ENCODE measurements around the gene MPRIP.

Gene MPRIP

DNA sequence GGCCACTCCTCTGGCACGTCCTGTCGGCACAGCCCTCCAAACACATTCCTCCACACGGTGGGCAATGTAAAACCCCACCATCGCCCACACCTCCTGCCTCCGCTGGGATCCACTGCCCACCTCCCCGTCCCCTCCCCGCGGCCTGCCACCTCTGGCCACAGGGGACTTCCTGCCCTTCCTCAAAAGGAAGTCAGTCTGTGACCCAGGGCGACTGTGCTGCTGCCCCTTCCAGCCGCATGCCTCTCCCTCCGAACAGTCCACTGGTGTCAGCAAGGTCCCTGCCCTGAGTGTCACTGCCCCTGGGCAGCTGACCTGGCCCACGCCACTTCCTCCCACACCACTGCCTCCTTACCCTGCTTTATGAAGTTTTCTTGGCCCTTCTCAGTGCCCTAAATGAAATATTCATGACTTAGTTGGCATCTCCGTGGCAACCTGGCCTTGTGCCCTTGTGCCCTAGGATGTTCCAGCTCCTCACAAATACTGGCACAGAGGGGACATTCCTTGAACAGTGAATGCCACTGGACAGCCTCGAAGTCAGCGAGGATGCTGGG lies 161.9 kb downstream of the MPRIP start:
- TF ChIP-seq, protein P1, sequence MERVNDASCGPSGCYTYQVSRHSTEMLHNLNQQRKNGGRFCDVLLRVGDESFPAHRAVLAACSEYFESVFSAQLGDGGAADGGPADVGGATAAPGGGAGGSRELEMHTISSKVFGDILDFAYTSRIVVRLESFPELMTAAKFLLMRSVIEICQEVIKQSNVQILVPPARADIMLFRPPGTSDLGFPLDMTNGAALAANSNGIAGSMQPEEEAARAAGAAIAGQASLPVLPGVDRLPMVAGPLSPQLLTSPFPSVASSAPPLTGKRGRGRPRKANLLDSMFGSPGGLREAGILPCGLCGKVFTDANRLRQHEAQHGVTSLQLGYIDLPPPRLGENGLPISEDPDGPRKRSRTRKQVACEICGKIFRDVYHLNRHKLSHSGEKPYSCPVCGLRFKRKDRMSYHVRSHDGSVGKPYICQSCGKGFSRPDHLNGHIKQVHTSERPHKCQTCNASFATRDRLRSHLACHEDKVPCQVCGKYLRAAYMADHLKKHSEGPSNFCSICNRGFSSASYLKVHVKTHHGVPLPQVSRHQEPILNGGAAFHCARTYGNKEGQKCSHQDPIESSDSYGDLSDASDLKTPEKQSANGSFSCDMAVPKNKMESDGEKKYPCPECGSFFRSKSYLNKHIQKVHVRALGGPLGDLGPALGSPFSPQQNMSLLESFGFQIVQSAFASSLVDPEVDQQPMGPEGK (tag by site-specific recombination; IDR thresholded peaks at IDR 0.05), result no peak
- no peak for TF ChIP-seq ZNF354C (tag by site-specific recombination; IDR thresholded peaks at IDR 0.05; ENCODE audit: borderline replicate concordance, low read depth)
- no peak for TF ChIP-seq ZNF600 (tag by site-specific recombination; IDR thresholded peaks at IDR 0.05)
- TF ChIP-seq, protein P2, sequence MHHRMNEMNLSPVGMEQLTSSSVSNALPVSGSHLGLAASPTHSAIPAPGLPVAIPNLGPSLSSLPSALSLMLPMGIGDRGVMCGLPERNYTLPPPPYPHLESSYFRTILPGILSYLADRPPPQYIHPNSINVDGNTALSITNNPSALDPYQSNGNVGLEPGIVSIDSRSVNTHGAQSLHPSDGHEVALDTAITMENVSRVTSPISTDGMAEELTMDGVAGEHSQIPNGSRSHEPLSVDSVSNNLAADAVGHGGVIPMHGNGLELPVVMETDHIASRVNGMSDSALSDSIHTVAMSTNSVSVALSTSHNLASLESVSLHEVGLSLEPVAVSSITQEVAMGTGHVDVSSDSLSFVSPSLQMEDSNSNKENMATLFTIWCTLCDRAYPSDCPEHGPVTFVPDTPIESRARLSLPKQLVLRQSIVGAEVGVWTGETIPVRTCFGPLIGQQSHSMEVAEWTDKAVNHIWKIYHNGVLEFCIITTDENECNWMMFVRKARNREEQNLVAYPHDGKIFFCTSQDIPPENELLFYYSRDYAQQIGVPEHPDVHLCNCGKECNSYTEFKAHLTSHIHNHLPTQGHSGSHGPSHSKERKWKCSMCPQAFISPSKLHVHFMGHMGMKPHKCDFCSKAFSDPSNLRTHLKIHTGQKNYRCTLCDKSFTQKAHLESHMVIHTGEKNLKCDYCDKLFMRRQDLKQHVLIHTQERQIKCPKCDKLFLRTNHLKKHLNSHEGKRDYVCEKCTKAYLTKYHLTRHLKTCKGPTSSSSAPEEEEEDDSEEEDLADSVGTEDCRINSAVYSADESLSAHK (tag by site-specific recombination; IDR thresholded peaks at IDR 0.05), result no peak
- TF ChIP-seq MEIS1 (CRISPR knock-in tag; IDR thresholded peaks at IDR 0.05; ENCODE audit: borderline replicate concordance), result no peak
- no peak for TF ChIP-seq ZNF23 (tag by site-specific recombination; IDR thresholded peaks at IDR 0.05; ENCODE audit: borderline replicate concordance)
- TF ChIP-seq BCL11B (tag by site-specific recombination; IDR thresholded peaks at IDR 0.05; ENCODE audit: low read depth), result no peak
- no peak for TF ChIP-seq REPIN1 (tag by site-specific recombination; IDR thresholded peaks at IDR 0.05; ENCODE audit: low read depth)
- TF ChIP-seq, protein P3, sequence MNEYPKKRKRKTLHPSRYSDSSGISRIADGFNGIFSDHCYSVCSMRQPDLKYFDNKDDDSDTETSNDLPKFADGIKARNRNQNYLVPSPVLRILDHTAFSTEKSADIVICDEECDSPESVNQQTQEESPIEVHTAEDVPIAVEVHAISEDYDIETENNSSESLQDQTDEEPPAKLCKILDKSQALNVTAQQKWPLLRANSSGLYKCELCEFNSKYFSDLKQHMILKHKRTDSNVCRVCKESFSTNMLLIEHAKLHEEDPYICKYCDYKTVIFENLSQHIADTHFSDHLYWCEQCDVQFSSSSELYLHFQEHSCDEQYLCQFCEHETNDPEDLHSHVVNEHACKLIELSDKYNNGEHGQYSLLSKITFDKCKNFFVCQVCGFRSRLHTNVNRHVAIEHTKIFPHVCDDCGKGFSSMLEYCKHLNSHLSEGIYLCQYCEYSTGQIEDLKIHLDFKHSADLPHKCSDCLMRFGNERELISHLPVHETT (tag by site-specific recombination; IDR thresholded peaks at IDR 0.05), result no peak
- TF ChIP-seq, protein P4, sequence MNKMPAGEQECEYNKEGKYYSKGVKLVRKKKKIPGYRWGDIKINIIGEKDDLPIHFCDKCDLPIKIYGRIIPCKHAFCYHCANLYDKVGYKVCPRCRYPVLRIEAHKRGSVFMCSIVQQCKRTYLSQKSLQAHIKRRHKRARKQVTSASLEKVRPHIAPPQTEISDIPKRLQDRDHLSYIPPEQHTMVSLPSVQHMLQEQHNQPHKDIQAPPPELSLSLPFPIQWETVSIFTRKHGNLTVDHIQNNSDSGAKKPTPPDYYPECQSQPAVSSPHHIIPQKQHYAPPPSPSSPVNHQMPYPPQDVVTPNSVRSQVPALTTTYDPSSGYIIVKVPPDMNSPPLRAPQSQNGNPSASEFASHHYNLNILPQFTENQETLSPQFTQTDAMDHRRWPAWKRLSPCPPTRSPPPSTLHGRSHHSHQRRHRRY (tag by site-specific recombination; IDR thresholded peaks at IDR 0.05), result no peak
- no peak for TF ChIP-seq ZNF211 (tag by site-specific recombination; IDR thresholded peaks at IDR 0.05; ENCODE audit: low read depth)
- no peak for TF ChIP-seq ZNF549 (tag by site-specific recombination; IDR thresholded peaks at IDR 0.05)
- TF ChIP-seq ZNF391 (tag by site-specific recombination; IDR thresholded peaks at IDR 0.05; ENCODE audit: borderline replicate concordance, low read depth), result no peak
- peak; percentile 37; the same call in 1 of the 2 replicates for TF ChIP-seq ZFHX2 (tag by site-specific recombination; conservative IDR thresholded peaks at IDR 0.05)
- no peak for TF ChIP-seq ZNF423 (tag by site-specific recombination; IDR thresholded peaks at IDR 0.05)
- no peak for TF ChIP-seq HOXD13 (CRISPR knock-in tag; IDR thresholded peaks at IDR 0.05; ENCODE audit: borderline replicate concordance)
- no peak for TF ChIP-seq ZBTB17 (tag by site-specific recombination; IDR thresholded peaks at IDR 0.05)
- TF ChIP-seq ZNF704 (tag by site-specific recombination; IDR thresholded peaks at IDR 0.05), result no peak
- TF ChIP-seq ZNF138 (tag by site-specific recombination; IDR thresholded peaks at IDR 0.05; ENCODE audit: borderline replicate concordance), result no peak
- no peak for TF ChIP-seq TCF7L2 (IDR thresholded peaks at IDR 0.05; ENCODE audit: borderline replicate concordance, low read depth, low read length)
- peak; percentile 29; the same call in 1 of the 2 replicates for TF ChIP-seq EGR2 (tag by site-specific recombination; IDR thresholded peaks at IDR 0.05; ENCODE audit: low read depth)
- TF ChIP-seq ZNF350 (tag by site-specific recombination; IDR thresholded peaks at IDR 0.05), result no peak
- TF ChIP-seq, protein P5, sequence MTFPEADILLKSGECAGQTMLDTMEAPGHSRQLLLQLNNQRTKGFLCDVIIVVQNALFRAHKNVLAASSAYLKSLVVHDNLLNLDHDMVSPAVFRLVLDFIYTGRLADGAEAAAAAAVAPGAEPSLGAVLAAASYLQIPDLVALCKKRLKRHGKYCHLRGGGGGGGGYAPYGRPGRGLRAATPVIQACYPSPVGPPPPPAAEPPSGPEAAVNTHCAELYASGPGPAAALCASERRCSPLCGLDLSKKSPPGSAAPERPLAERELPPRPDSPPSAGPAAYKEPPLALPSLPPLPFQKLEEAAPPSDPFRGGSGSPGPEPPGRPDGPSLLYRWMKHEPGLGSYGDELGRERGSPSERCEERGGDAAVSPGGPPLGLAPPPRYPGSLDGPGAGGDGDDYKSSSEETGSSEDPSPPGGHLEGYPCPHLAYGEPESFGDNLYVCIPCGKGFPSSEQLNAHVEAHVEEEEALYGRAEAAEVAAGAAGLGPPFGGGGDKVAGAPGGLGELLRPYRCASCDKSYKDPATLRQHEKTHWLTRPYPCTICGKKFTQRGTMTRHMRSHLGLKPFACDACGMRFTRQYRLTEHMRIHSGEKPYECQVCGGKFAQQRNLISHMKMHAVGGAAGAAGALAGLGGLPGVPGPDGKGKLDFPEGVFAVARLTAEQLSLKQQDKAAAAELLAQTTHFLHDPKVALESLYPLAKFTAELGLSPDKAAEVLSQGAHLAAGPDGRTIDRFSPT (tag by site-specific recombination; IDR thresholded peaks at IDR 0.05), result peak; percentile 59; the same call in 1 of the 2 replicates
- POLR2A ChIA-PET, result interaction anchor here (0.6 kb wide), 1 partner anchor 179 kb away, joined by 4 read pairs; no protein-coding TSS in a partner anchor
- no peak overlapping the region for H3K4me3 ChIP-seq (ENCODE audit: low read depth, low read length)
- CTCF ChIA-PET, result interaction anchor here (0.6 to 1.2 kb wide), 2 partner anchors 62 to 154 kb away, joined by 3 to 4 read pairs; no protein-coding TSS in a partner anchor
- H3K27ac ChIP-seq (ENCODE audit: extremely low read depth, low read depth, low read length), result no peak overlapping the region
- H3K4me1 ChIP-seq (ENCODE audit: control insufficient read depth, insufficient read depth, low read length), result peaks cover 5% of the 10 kb centered on the region
- H3K9me3 ChIP-seq (ENCODE audit: control insufficient read depth, insufficient read depth, low read depth, low read length), result no peaks in the 10 kb centered on the region
- peaks cover 4 to 41% of the 10 kb centered on the region in 2 experiments for H3K36me3 ChIP-seq (ENCODE audit: control insufficient read depth in 2 of 2, insufficient read depth in 1 of 2, low read length in 2 of 2)
